Bronchial epithelial cell (primary cell): ENCODE measurements around the gene IL31RA. TPM values are rescaled to one million over a fixed set of nuclear protein-coding genes. Genes with fewer than 3 reads are reported as not detected.

Source experiments
- DNase-seq: peaks from one replicate; pipeline ENCODE4 v3.0.0-alpha.2; 2010; ENCODE audit warnings: low read depth
- FAIRE-seq: peaks from 2 replicates; lab custom pipeline; 2011; peaks lifted over from hg19 to GRCh38; lab: Jason Lieb, UNC
- H3K27me3 ChIP-seq: 2 replicates; pipeline ENCODE4 v1.5.1; 2011; ENCODE audit warnings: low read length; ENCODE audit not compliant: control insufficient read depth, insufficient read depth
- H3K36me3 ChIP-seq: 2 replicates; pipeline ENCODE4 v1.5.1; 2011; ENCODE audit warnings: low read length; ENCODE audit not compliant: control insufficient read depth, insufficient read depth
- H3K4me3 ChIP-seq: 2 replicates; pipeline ENCODE4 v1.5.1; 2011; ENCODE audit warnings: mild to moderate bottlenecking, low read depth, low read length, control low read depth
- total RNA-seq: library from RNA; depleted of rRNA; stranded (reverse); fragments of >200 nt; gene quantifications from 2 replicates; pipeline ENCODE4 v1.2.1, GENCODE V29; 2014
- TF ChIP-seq, protein P1 (sequence below): IDR thresholded peaks from 2 replicates; pipeline ENCODE4 v1.5.1; 2011; ENCODE audit warnings: mild to moderate bottlenecking, moderate library complexity, low read length, control low read depth, inconsistent platforms; ENCODE audit not compliant: insufficient read depth, severe bottlenecking

The IL31RA gene
- total RNA-seq, 1 donor from 2014 or later, result 0.26 TPM

GRCh38 chr5:55917402-55918086 lies 66.4 kb downstream of the IL31RA start:
- no peaks in the 10 kb centered on the region for H3K36me3 ChIP-seq
- no peak overlapping the region for H3K4me3 ChIP-seq
- FAIRE-seq (no peak), DNase-seq (no peak)
- TF ChIP-seq, protein P1, sequence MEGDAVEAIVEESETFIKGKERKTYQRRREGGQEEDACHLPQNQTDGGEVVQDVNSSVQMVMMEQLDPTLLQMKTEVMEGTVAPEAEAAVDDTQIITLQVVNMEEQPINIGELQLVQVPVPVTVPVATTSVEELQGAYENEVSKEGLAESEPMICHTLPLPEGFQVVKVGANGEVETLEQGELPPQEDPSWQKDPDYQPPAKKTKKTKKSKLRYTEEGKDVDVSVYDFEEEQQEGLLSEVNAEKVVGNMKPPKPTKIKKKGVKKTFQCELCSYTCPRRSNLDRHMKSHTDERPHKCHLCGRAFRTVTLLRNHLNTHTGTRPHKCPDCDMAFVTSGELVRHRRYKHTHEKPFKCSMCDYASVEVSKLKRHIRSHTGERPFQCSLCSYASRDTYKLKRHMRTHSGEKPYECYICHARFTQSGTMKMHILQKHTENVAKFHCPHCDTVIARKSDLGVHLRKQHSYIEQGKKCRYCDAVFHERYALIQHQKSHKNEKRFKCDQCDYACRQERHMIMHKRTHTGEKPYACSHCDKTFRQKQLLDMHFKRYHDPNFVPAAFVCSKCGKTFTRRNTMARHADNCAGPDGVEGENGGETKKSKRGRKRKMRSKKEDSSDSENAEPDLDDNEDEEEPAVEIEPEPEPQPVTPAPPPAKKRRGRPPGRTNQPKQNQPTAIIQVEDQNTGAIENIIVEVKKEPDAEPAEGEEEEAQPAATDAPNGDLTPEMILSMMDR, result no peak
- no peaks in the 10 kb centered on the region for H3K27me3 ChIP-seq

DNA sequence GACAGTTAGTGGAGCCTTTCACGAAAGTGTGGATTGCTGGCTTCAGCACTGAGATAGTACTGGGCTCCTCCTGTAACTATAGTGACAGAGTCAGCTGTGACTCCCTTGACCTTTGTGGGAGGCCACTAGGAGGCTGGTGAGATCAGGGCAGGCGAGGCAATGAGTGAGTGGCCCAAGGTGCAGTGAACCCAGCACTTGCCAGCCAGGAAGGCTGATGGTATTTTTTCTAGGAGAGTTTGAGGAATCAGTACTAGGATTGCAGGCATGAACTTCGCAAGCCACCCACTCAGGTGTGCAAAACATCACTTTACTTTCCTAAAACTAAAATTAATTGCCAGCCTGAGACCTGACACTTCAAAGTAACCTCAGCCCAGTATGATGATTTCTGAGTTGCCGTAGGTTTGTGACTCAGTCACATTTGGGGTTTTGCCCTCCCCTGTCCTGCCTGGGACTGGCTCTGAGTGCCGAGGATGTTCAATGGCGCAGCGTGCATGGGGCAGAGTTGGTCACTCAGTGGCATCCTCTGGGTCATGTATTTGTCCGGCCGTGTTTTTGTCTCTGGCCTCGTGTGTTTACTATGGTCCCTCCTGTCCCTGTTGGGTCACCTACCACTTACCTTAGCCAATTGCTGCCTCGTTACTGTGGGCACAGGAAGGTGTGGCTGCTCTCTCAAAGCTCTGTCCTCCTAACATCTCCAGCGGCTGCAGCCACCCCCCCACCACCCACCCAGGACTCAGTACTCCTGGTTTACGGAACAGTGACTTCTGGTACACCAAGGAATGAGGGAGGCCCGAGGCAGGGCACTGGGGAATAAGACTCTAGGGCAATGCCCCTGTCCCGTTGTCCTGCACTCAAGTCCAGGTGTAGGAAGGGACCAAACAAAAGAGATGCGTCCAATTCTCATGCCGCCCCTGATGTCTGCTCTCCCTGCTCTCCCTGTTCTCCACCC lies 67.2 kb downstream of the IL31RA start:
- no peaks in the 10 kb centered on the region for H3K27me3 ChIP-seq
- DNase-seq (no peak), FAIRE-seq (no peak)
- TF ChIP-seq, protein P1, result no peak
- H3K36me3 ChIP-seq, result no peaks in the 10 kb centered on the region
- no peak overlapping the region for H3K4me3 ChIP-seq

GRCh38 chr5:55919625-55920024 lies 68.5 kb downstream of the IL31RA start:
- FAIRE-seq, result no peak
- Histone ChIP-seq H3K36me3 (no peaks in the 10 kb centered on the region), H3K27me3 (no peaks in the 10 kb centered on the region), H3K4me3 (no peak overlapping the region)
- DNase-seq, result no peak
- TF ChIP-seq, protein P1, result no peak

GRCh38 chr5:55920784-55921183 lies 69.6 kb downstream of the IL31RA start:
- no peak overlapping the region for H3K4me3 ChIP-seq
- no peak for FAIRE-seq
- TF ChIP-seq, protein P1, result peak; percentile 46
- no peak for DNase-seq
- H3K27me3 ChIP-seq, result no peaks in the 10 kb centered on the region
- H3K36me3 ChIP-seq, result no peaks in the 10 kb centered on the region

GRCh38 chr5:55921617-55922016 lies 70.5 kb downstream of the IL31RA start:
- no peaks in the 10 kb centered on the region for H3K27me3 ChIP-seq
- TF ChIP-seq, protein P1, result no peak
- no peaks in the 10 kb centered on the region for H3K36me3 ChIP-seq
- DNase-seq, result no peak
- FAIRE-seq, result no peak
- H3K4me3 ChIP-seq, result no peak overlapping the region
